PFSK-1 (cell line): ENCODE measurements around the gene ERBB2.

Experiments used
- FOXP2 ChIP-seq: optimal IDR thresholded peaks from 2 replicates; pipeline ENCODE3; 2011; ENCODE audit warnings: borderline replicate concordance, control low read depth, inconsistent platforms; ENCODE audit not compliant: insufficient read depth; ENCODE audit errors: extremely low read length, extremely low read depth
- POLR2AphosphoS5 ChIP-seq: IDR thresholded peaks from 2 replicates; pipeline ENCODE4 v1.6.1; 2012; ENCODE audit warnings: low read depth, mild to moderate bottlenecking, control low read depth, low read length, moderate library complexity
- REST ChIP-seq, 2 experiments: IDR thresholded peaks; 2 replicates each; pipeline versions ENCODE4 v1.6.1 to v1.8.0; 2011 to 2012; ENCODE audit warnings: low read depth in 2 of 2, low read length in 2 of 2, control low read depth in 1 of 2, inconsistent platforms in 1 of 2, mild to moderate bottlenecking in 1 of 2, moderate library complexity in 1 of 2; ENCODE audit not compliant: insufficient read depth in 1 of 2
- SIN3A ChIP-seq: IDR thresholded peaks from 2 replicates; pipeline ENCODE4 v1.6.1; 2012; ENCODE audit warnings: mild to moderate bottlenecking, low read length, moderate library complexity, borderline replicate concordance; ENCODE audit not compliant: insufficient read depth
- TAF1 ChIP-seq: IDR thresholded peaks from 2 replicates; pipeline ENCODE4 v1.6.1; 2012; ENCODE audit warnings: low read length, control low read depth, borderline replicate concordance; ENCODE audit not compliant: insufficient read depth

Gene ERBB2

GRCh38 chr17:39754958-39755553 is 55.2 kb downstream of the ERBB2 start:
- TF ChIP-seq FOXP2 (no peak), TAF1 (no peak), POLR2AphosphoS5 (no peak), SIN3A (no peak), REST (IDR thresholded peaks at IDR 0.05; ENCODE audit: insufficient read depth in 1 of 2, low read depth in 2 of 2, low read length in 2 of 2) (no peak)

- TF ChIP-seq FOXP2 (no peak), TAF1 (no peak)
Observed at GRCh38 chr17:39755554-39756379, 55.9 kb downstream of the ERBB2 start.

- TF ChIP-seq POLR2AphosphoS5 (no peak), FOXP2 (no peak), SIN3A (no peak), TAF1 (no peak)
Observed at GRCh38 chr17:39756380-39757079, 56.7 kb downstream of the ERBB2 start.

- no peak for TF ChIP-seq REST (IDR thresholded peaks at IDR 0.05; ENCODE audit: insufficient read depth in 1 of 2, low read depth in 2 of 2, low read length in 2 of 2)
- TF ChIP-seq POLR2AphosphoS5, result no peak
- TF ChIP-seq TAF1, result no peak
- TF ChIP-seq FOXP2, result no peak
- no peak for TF ChIP-seq SIN3A
Observed at GRCh38 chr17:39757176-39757662, 57.4 kb downstream of the ERBB2 start.

GRCh38 chr17:39757931-39758873 is 58.3 kb downstream of the ERBB2 start:
- TF ChIP-seq SIN3A (no peak), TAF1 (no peak), POLR2AphosphoS5 (no peak), REST (IDR thresholded peaks at IDR 0.05; ENCODE audit: insufficient read depth in 1 of 2, low read depth in 2 of 2, low read length in 2 of 2) (no peak), FOXP2 (no peak)
